Activated CD4-positive, alpha-beta memory T cell treated with anti-CD3 and anti-CD28 coated beads for 36 hours (primary cell): ENCODE measurements around the gene OR8H3. TPM values are rescaled to one million over a fixed set of nuclear protein-coding genes. Genes with fewer than 3 reads are reported as not detected.

Experiments used
- total RNA-seq, 2 experiments: library from RNA; stranded (reverse); gene quantifications; one replicate each; pipeline ENCODE4 v1.2.3, GENCODE V29; 2021

Gene OR8H3
- total RNA-seq, 2 experiments from 2014 or later = not detected

Other genes starting within 250 kb of the OR8H3 start
- not detected for gene TRIM51, start 239.1 kb upstream of the OR8H3 start, total RNA-seq
- not detected for gene OR5W2, start 207.8 kb upstream of the OR8H3 start, total RNA-seq
- not detected for gene OR5I1, start 186.0 kb upstream of the OR8H3 start, total RNA-seq
- gene OR10AG1, start 152.4 kb upstream of the OR8H3 start, total RNA-seq = not detected
- gene OR5F1, start 127.7 kb upstream of the OR8H3 start, total RNA-seq = not detected
- gene OR5AS1, start 94.7 kb upstream of the OR8H3 start, total RNA-seq = not detected
- gene OR8I2, start 29.1 kb upstream of the OR8H3 start, total RNA-seq = not detected
- not detected for gene OR8H2, start 18.7 kb upstream of the OR8H3 start, total RNA-seq
- not detected for gene OR8J3, start 17.8 kb downstream of the OR8H3 start, total RNA-seq
- not detected for gene OR8K5, start 37.9 kb downstream of the OR8H3 start, total RNA-seq
- gene OR5J2, start 54.2 kb downstream of the OR8H3 start, total RNA-seq = not detected
- not detected for gene OR5T2, start 111.9 kb downstream of the OR8H3 start, total RNA-seq
- not detected for gene OR5T3, start 129.9 kb downstream of the OR8H3 start, total RNA-seq
- gene OR5T1, start 151.8 kb downstream of the OR8H3 start, total RNA-seq = not detected
- not detected for gene OR8H1, start 169.9 kb downstream of the OR8H3 start, total RNA-seq
- gene OR8K3, start 192.8 kb downstream of the OR8H3 start, total RNA-seq = not detected
- gene OR8K1, start 223.7 kb downstream of the OR8H3 start, total RNA-seq = not detected
- not detected for gene OR8J1, start 231.9 kb downstream of the OR8H3 start, total RNA-seq